GM12874 (cell line): ENCODE measurements around the gene ARL5C.

ENCODE experiments used
- CTCF ChIP-seq: IDR thresholded peaks from 2 replicates; pipeline ENCODE4 v1.5.1; 2011; ENCODE audit warnings: low read depth, mild to moderate bottlenecking, control low read depth, low read length, moderate library complexity; ENCODE audit not compliant: insufficient read depth

The ARL5C gene

GRCh38 chr17:39123627-39124026, 42.3 kb downstream of the ARL5C start:
- no peak for TF ChIP-seq CTCF

GRCh38 chr17:39122991-39123390, 43.0 kb downstream of the ARL5C start:
- no peak for TF ChIP-seq CTCF

- TF ChIP-seq CTCF = no peak
Measured at GRCh38 chr17:39118674-39119419, 47.1 kb downstream of the ARL5C start.

- no peak for TF ChIP-seq CTCF
Measured at GRCh38 chr17:39116224-39116623, 49.7 kb downstream of the ARL5C start.

GRCh38 chr17:39115135-39115534, 50.8 kb downstream of the ARL5C start:
- TF ChIP-seq CTCF = no peak

GRCh38 chr17:39114723-39115122, 51.2 kb downstream of the ARL5C start:
- no peak for TF ChIP-seq CTCF

- TF ChIP-seq CTCF = no peak
Measured at GRCh38 chr17:39113871-39114270, 52.1 kb downstream of the ARL5C start.
